Measurements from ENCODE around the gene ZNFX1. TPM values are rescaled to one million over a fixed set of nuclear protein-coding genes. Genes with fewer than 3 reads are reported as not detected.
A peak's percentile ranks its signal among the peaks of the same experiment; 100 is the strongest.

ZNFX1 gene
- total RNA-seq, 1 donor from 2014 or later = 25.0 TPM

DNA sequence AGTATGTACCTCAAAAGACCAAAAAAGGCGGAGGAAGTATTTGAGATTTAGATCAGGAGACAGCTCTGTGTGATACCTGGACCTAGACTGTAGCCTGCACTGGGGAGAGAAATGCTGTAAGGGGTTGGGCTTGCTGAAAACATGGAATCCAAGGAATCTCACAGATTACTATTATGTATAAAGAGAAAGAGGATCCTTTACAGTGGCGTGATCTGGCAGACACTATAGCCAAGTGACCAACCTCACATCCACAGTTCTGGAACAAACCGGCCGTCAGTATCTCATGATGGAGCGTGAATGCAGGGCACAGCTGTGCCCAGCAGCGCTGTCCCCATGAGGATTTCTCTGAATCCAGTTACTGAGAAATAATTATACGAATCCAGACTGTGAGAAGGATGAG lies 46.4 kb downstream of the ZNFX1 start:
- Mint-ChIP-seq H3K36me3 (ENCODE audit: low read depth, unreplicated experiment) (peaks cover 50% of the 10 kb centered on the region), H3K4me3 (ENCODE audit: unreplicated experiment) (no peak overlapping the region), H3K4me1 (ENCODE audit: unreplicated experiment) (no peaks in the 10 kb centered on the region), H3K9me3 (ENCODE audit: unreplicated experiment) (no peaks in the 10 kb centered on the region), H3K27me3 (ENCODE audit: unreplicated experiment) (peaks cover 1% of the 10 kb centered on the region), H3K27ac (ENCODE audit: unreplicated experiment) (no peak overlapping the region)
- TF ChIP-seq, protein P1, sequence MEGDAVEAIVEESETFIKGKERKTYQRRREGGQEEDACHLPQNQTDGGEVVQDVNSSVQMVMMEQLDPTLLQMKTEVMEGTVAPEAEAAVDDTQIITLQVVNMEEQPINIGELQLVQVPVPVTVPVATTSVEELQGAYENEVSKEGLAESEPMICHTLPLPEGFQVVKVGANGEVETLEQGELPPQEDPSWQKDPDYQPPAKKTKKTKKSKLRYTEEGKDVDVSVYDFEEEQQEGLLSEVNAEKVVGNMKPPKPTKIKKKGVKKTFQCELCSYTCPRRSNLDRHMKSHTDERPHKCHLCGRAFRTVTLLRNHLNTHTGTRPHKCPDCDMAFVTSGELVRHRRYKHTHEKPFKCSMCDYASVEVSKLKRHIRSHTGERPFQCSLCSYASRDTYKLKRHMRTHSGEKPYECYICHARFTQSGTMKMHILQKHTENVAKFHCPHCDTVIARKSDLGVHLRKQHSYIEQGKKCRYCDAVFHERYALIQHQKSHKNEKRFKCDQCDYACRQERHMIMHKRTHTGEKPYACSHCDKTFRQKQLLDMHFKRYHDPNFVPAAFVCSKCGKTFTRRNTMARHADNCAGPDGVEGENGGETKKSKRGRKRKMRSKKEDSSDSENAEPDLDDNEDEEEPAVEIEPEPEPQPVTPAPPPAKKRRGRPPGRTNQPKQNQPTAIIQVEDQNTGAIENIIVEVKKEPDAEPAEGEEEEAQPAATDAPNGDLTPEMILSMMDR (IDR thresholded peaks at IDR 0.05; ENCODE audit: unreplicated experiment) = no peak
- DNase-seq (ENCODE audit: low spot score) = no peak

GRCh38 chr20:49230561-49231133 lies 47.2 kb downstream of the ZNFX1 start:
- Mint-ChIP-seq H3K27ac (ENCODE audit: unreplicated experiment) (no peak overlapping the region), H3K9me3 (ENCODE audit: unreplicated experiment) (no peaks in the 10 kb centered on the region), H3K27me3 (ENCODE audit: unreplicated experiment) (peaks cover 3% of the 10 kb centered on the region), H3K4me1 (ENCODE audit: unreplicated experiment) (no peaks in the 10 kb centered on the region), H3K4me3 (ENCODE audit: unreplicated experiment) (no peak overlapping the region), H3K36me3 (ENCODE audit: low read depth, unreplicated experiment) (peaks cover 52% of the 10 kb centered on the region)
- TF ChIP-seq, protein P1 (IDR thresholded peaks at IDR 0.05; ENCODE audit: unreplicated experiment) = no peak
- no peak for DNase-seq (ENCODE audit: low spot score)

GRCh38 chr20:49230021-49230420 lies 47.8 kb downstream of the ZNFX1 start:
- Mint-ChIP-seq H3K36me3 (ENCODE audit: low read depth, unreplicated experiment) (peaks cover 52% of the 10 kb centered on the region), H3K4me3 (ENCODE audit: unreplicated experiment) (no peak overlapping the region), H3K4me1 (ENCODE audit: unreplicated experiment) (no peaks in the 10 kb centered on the region), H3K9me3 (ENCODE audit: unreplicated experiment) (no peaks in the 10 kb centered on the region), H3K27ac (ENCODE audit: unreplicated experiment) (no peak overlapping the region), H3K27me3 (ENCODE audit: unreplicated experiment) (peaks cover 3% of the 10 kb centered on the region)
- DNase-seq (ENCODE audit: low spot score) = no peak
- TF ChIP-seq, protein P1 (IDR thresholded peaks at IDR 0.05; ENCODE audit: unreplicated experiment) = no peak

DNA sequence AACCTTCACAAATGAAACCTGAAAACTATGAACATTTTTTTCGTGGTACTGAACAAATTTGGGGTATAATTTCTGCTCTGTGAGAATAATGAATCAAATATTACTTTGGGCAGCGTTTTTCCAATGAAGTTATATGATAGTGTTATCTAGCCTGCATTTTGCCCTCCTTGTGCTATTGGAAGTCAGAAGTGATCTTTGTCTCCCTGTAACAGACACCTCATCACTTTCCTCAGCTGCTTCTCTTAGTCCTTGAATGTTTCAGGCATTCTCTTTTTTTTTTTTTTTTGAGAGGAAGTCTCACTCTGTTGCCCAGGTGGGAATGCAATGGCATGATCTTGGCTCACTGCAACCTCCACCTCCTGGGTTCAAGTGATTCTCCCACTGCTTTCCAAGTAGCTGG lies 48.5 kb downstream of the ZNFX1 start:
- Mint-ChIP-seq H3K27ac (ENCODE audit: unreplicated experiment) (peak overlapping the region; percentile 64), H3K36me3 (ENCODE audit: low read depth, unreplicated experiment) (peaks cover 50% of the 10 kb centered on the region), H3K4me1 (ENCODE audit: unreplicated experiment) (no peaks in the 10 kb centered on the region), H3K9me3 (ENCODE audit: unreplicated experiment) (no peaks in the 10 kb centered on the region), H3K4me3 (ENCODE audit: unreplicated experiment) (no peak overlapping the region), H3K27me3 (ENCODE audit: unreplicated experiment) (peaks cover 3% of the 10 kb centered on the region)
- no peak for DNase-seq (ENCODE audit: low spot score)
- TF ChIP-seq, protein P1 (IDR thresholded peaks at IDR 0.05; ENCODE audit: unreplicated experiment) = no peak

DNA sequence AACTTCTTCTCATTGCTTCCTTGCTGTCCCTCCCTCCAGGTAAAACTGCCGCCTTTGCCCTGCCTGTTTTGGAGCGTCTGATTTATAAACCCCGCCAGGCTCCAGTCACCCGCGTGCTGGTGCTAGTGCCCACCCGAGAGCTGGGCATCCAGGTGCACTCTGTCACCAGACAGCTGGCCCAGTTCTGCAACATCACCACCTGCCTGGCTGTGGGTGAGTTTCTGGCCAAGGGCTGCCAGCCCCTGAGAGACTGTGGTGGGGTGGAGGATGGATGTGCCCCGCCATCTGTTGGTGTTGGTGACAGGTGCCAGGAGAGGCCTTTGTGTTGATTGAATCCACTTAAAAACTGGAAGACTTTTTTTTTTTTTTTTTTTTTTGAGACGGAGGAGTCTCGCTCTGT lies 49.2 kb downstream of the ZNFX1 start:
- H3K27me3 Mint-ChIP-seq (ENCODE audit: unreplicated experiment) = peaks cover 1% of the 10 kb centered on the region
- no peak for DNase-seq (ENCODE audit: low spot score)
- H3K27ac Mint-ChIP-seq (ENCODE audit: unreplicated experiment) = no peak overlapping the region
- peaks cover 48% of the 10 kb centered on the region for H3K36me3 Mint-ChIP-seq (ENCODE audit: low read depth, unreplicated experiment)
- TF ChIP-seq, protein P1 (IDR thresholded peaks at IDR 0.05; ENCODE audit: unreplicated experiment) = no peak
- no peaks in the 10 kb centered on the region for H3K9me3 Mint-ChIP-seq (ENCODE audit: unreplicated experiment)
- H3K4me1 Mint-ChIP-seq (ENCODE audit: unreplicated experiment) = no peaks in the 10 kb centered on the region
- no peak overlapping the region for H3K4me3 Mint-ChIP-seq (ENCODE audit: unreplicated experiment)

Data from endothelial cell (in vitro differentiated cells).